B cell (primary cell): ENCODE results near the gene COL11A2.

Source experiments
- CTCF ChIP-seq: fragments of 200-600 bp; IDR thresholded peaks from one replicate; pipeline ENCODE4 v1.8.0; 2022; ENCODE audit warnings: antibody characterized with exemption, mild to moderate bottlenecking
- EZH2 ChIP-seq: IDR thresholded peaks from 2 replicates; pipeline ENCODE4 v1.6.1; 2012; ENCODE audit warnings: borderline replicate concordance, low read depth, mild to moderate bottlenecking, moderate library complexity, low read length; ENCODE audit not compliant: insufficient read depth, poor library complexity, severe bottlenecking

- TF ChIP-seq CTCF = no peak
- no peak for TF ChIP-seq EZH2
Observed at GRCh38 chr6:33189164-33189563, 3.1 kb downstream of the COL11A2 start.
